GM23338 (cell line): Measurements from ENCODE around the gene TBX6.

Experiments used
- EZH2 ChIP-seq: fragments of 200-600 bp; sonication (generic); IDR thresholded peaks from one replicate; pipeline ENCODE4 v1.8.0; 2017; ENCODE audit warnings: antibody characterized with exemption, mild to moderate bottlenecking, low read depth; ENCODE audit not compliant: unreplicated experiment
- JUNB ChIP-seq: IDR thresholded peaks from one replicate; pipeline ENCODE4 v1.6.1; 2016; ENCODE audit warnings: antibody characterized with exemption; ENCODE audit not compliant: unreplicated experiment
- TF ChIP-seq, protein P1 (sequence below), 2 experiments: fragments of 200-600 bp in 1 of 2; sonication (generic) in 1 of 2; conservative IDR thresholded peaks; 2 replicates each; pipeline versions ENCODE4 v1.5.1 to v1.6.1; 2016 to 2017; ENCODE audit warnings: antibody characterized with exemption in 2 of 2, low read depth in 2 of 2, mild to moderate bottlenecking in 2 of 2, moderate library complexity in 1 of 2

DNA sequence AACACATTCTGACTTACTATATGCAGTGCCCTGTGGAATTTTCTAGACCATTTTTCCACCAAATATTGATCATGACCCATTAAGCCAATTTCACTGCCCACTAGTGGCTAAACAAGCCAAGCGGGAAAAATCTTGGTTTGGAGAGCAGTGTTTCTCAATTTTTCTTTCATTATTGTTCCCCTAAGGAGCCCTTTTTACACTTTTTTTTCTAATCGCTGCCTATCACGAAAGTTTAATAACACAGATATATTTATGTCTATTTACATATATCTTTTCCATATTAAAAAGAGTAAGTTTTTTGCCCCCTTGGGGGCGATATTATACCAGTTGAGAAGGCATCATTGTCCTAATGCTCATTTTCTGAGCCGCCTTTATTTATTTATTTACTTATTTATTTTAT is 49.9 kb downstream of the TBX6 start:
- TF ChIP-seq, protein P1, sequence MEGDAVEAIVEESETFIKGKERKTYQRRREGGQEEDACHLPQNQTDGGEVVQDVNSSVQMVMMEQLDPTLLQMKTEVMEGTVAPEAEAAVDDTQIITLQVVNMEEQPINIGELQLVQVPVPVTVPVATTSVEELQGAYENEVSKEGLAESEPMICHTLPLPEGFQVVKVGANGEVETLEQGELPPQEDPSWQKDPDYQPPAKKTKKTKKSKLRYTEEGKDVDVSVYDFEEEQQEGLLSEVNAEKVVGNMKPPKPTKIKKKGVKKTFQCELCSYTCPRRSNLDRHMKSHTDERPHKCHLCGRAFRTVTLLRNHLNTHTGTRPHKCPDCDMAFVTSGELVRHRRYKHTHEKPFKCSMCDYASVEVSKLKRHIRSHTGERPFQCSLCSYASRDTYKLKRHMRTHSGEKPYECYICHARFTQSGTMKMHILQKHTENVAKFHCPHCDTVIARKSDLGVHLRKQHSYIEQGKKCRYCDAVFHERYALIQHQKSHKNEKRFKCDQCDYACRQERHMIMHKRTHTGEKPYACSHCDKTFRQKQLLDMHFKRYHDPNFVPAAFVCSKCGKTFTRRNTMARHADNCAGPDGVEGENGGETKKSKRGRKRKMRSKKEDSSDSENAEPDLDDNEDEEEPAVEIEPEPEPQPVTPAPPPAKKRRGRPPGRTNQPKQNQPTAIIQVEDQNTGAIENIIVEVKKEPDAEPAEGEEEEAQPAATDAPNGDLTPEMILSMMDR (conservative IDR thresholded peaks at IDR 0.05; ENCODE audit: low read depth in 2 of 2), result peak in 1 of 2 experiments; percentile 64
- no peak for TF ChIP-seq JUNB
- no peak for TF ChIP-seq EZH2
